ENCODE data around the gene NEU2. TPM values are rescaled to one million over a fixed set of nuclear protein-coding genes. Genes with fewer than 3 reads are reported as not detected.
A peak's percentile ranks its signal among the peaks of the same experiment; 100 is the strongest.

NEU2 gene
- total and polyA plus RNA-seq, 10 of the 15 experiments (the other 5 are each of a cell fraction or from before 2014, with no cell fraction given) = not detected

DNA sequence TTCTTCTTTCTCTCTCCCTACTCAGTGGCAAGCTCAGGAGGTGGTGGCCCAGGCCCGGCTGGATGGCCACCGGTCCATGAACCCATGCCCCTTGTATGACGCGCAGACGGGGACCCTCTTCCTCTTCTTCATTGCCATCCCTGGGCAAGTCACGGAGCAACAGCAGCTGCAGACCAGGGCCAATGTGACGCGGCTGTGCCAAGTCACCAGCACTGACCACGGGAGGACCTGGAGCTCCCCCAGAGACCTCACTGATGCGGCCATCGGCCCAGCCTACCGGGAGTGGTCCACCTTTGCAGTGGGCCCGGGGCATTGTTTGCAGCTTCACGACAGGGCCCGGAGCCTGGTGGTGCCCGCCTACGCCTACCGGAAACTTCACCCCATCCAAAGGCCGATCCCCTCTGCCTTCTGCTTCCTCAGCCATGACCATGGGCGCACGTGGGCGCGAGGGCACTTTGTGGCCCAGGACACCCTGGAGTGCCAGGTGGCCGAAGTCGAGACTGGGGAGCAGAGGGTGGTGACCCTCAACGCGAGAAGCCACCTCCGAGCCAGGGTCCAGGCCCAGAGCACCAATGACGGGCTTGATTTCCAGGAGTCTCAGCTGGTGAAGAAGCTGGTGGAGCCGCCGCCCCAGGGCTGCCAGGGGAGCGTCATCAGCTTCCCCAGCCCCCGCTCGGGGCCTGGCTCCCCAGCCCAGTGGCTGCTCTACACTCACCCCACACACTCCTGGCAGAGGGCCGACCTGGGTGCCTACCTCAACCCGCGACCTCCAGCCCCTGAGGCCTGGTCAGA lies 1.8 kb downstream of the NEU2 start:
- 70% methylated on average over 33 of the region's 37 CpGs for whole genome bisulfite sequencing (ENCODE audit: insufficient coverage, insufficient replicate concordance, low lambda C conversion rate, missing lambda C conversion rate)
- in situ Hi-C loops (cut with MboI) = no loop called here

DNA sequence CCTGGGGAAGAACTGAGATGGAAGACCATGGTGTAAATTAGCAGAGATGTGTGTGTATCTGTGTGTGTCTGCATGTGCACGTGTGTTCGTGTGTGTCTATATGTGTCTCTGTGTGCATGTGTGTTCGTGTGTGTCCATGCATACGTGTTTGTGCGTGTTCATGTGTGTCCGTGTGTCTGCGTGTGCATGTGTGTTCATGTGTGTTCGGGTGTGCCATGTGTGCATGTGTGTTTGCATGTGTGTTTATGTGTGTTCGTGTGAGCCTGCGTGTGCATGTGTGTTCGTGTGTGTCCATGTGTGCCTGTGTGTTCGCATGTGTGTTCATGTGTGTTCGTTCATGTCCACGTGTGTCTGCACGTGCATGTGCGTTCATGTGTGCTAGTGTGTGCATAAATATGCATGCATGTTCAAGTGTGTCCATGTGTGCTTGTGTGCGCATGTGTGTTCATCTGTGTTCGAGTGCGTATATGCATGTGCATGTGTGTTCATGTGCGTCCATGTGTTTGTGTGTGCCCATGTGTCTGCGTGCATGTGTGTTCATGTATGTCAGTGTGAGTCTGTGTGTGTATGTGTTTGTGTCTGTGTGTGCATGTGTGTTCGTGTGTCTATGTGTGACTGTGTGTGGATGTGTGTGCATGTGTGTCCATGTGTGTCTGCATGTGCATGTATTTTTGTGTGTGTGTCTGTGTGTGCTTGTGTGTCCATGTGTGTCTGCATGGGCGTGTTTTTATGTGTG lies 3.1 kb downstream of the NEU2 start:
- ATAC-seq (no peak), FAIRE-seq (no peak), DNase-seq (ENCODE audit: low read depth, low spot score) (no peak)
- SMC1A ChIA-PET (ENCODE audit: uncharacterized antibody, unreplicated experiment) = no interaction called here
- POLR2A ChIA-PET = no interaction called here
- BruUV-seq (replicated peaks) = no TSS peak
- no peaks in the 10 kb centered on the region for H4K20me1 ChIP-seq (ENCODE audit: control insufficient read depth, insufficient read depth)
- 69% methylated on average over 23 of the region's 23 CpGs for WGBS (ENCODE audit: insufficient coverage, insufficient replicate concordance, low lambda C conversion rate, missing lambda C conversion rate)
- RAD21 ChIA-PET (ENCODE audit: unreplicated experiment) = no interaction called here
- intact Hi-C loops (cut with micrococcal nuclease; ENCODE audit: unreplicated experiment) (no loop called here), in situ Hi-C loops (cut with MboI) (no loop called here)
- no peaks in the 10 kb centered on the region for H3K36me3 ChIP-seq (ENCODE audit: control insufficient read depth in 2 of 2, insufficient read depth in 2 of 2, low read length in 1 of 2)
- no peaks in the 10 kb centered on the region for H3K79me2 ChIP-seq (ENCODE audit: control insufficient read depth, insufficient read depth, low read length)
- H3K4me2 ChIP-seq (ENCODE audit: control insufficient read depth, insufficient read depth) = no peak overlapping the region
- H3K9ac ChIP-seq (ENCODE audit: control insufficient read depth, insufficient read depth, low read length) = no peak overlapping the region
- H2AFZ ChIP-seq (ENCODE audit: control insufficient read depth, low read depth, low read length) = no peak overlapping the region
- no peaks in the 10 kb centered on the region; a peak in 1 of 4 replicates for H3K27me3 ChIP-seq (replicated peaks in 1 of 2; ENCODE audit: control insufficient read depth in 2 of 2, insufficient read depth in 2 of 2, low read length in 1 of 2)
- CTCF ChIA-PET = no interaction called here
- peaks cover 1% of the 10 kb centered on the region; the same call in 1 of the 3 replicates for H3K9me3 ChIP-seq (replicated peaks; ENCODE audit: control insufficient read depth, insufficient read depth, low read length)
- H3K27ac ChIP-seq (ENCODE audit: control insufficient read depth, insufficient read depth) = no peak overlapping the region
- TF ChIP-seq EP300 (IDR thresholded peaks at IDR 0.05; ENCODE audit: borderline replicate concordance in 1 of 2, control insufficient read depth in 1 of 2, low read depth in 2 of 2, low read length in 2 of 2) = no peak
- 0 out of 2 replicates have a peak, but pooled peaks have one; percentile 38 for TF ChIP-seq HDGF (IDR thresholded peaks at IDR 0.05)
- H3K4me3 ChIP-seq = no peak overlapping the region
- H3K4me1 ChIP-seq (ENCODE audit: control insufficient read depth, insufficient read depth, low read length) = no peaks in the 10 kb centered on the region

More for the DNA sequence above, 1.8 kb downstream of the NEU2 start:
- ChIA-PET SMC1A (ENCODE audit: uncharacterized antibody, unreplicated experiment) (no interaction called here), CTCF (interaction anchor here (1.3 kb wide), 1 partner anchor 10 kb away, joined by 3 read pairs; no protein-coding TSS in a partner anchor), RAD21 (ENCODE audit: unreplicated experiment) (no interaction called here), POLR2A (no interaction called here)
- H3K9ac ChIP-seq (ENCODE audit: control insufficient read depth, insufficient read depth, low read length) = no peak overlapping the region
- no peak overlapping the region for H2AFZ ChIP-seq (ENCODE audit: control insufficient read depth, low read depth, low read length)
- no peaks in the 10 kb centered on the region for H3K4me1 ChIP-seq (ENCODE audit: control insufficient read depth, insufficient read depth, low read length)
- DNase-seq (ENCODE audit: low read depth, low spot score) (no peak), ATAC-seq (no peak), FAIRE-seq (no peak)
- H3K36me3 ChIP-seq (ENCODE audit: control insufficient read depth in 2 of 2, insufficient read depth in 2 of 2, low read length in 1 of 2) = no peaks in the 10 kb centered on the region
- no peak for TF ChIP-seq JUND (IDR thresholded peaks at IDR 0.05; ENCODE audit: low read depth, low read length)
- no peak for TF ChIP-seq RBBP5 (conservative IDR thresholded peaks at IDR 0.05)
- no peak for TF ChIP-seq MEF2B (IDR thresholded peaks at IDR 0.05; ENCODE audit: partially characterized antibody, poor library complexity, severe bottlenecking)
- TF ChIP-seq RFX5 (IDR thresholded peaks at IDR 0.05; ENCODE audit: low read depth, low read length) = no peak
- no peak for TF ChIP-seq ZNF24 (IDR thresholded peaks at IDR 0.05)
- no peak for TF ChIP-seq PAX8 (IDR thresholded peaks at IDR 0.05)
- no peak for TF ChIP-seq WRNIP1 (IDR thresholded peaks at IDR 0.05; ENCODE audit: borderline replicate concordance, low read depth, low read length)
- no peak for TF ChIP-seq ETV6 (conservative IDR thresholded peaks at IDR 0.05 in 1 of 2, IDR thresholded peaks at IDR 0.05 in 1 of 2; ENCODE audit: borderline replicate concordance in 1 of 2, low read depth in 1 of 2)
- no peak for TF ChIP-seq POLR2AphosphoS2 (IDR thresholded peaks at IDR 0.05; ENCODE audit: low read depth, low read length)
- TF ChIP-seq BCL11A (IDR thresholded peaks at IDR 0.05; ENCODE audit: low read depth, low read length) = no peak
- H3K79me2 ChIP-seq (ENCODE audit: control insufficient read depth, insufficient read depth, low read length) = no peaks in the 10 kb centered on the region
- intact Hi-C loops (cut with micrococcal nuclease; ENCODE audit: unreplicated experiment) = no loop called here
- H3K4me3 ChIP-seq = no peak overlapping the region
- no TSS peak for BruUV-seq (replicated peaks)
- H3K27me3 ChIP-seq (replicated peaks in 1 of 2; ENCODE audit: control insufficient read depth in 2 of 2, insufficient read depth in 2 of 2, low read length in 1 of 2) = no peaks in the 10 kb centered on the region
- no peaks in the 10 kb centered on the region for H4K20me1 ChIP-seq (ENCODE audit: control insufficient read depth, insufficient read depth)
- H3K27ac ChIP-seq (ENCODE audit: control insufficient read depth, insufficient read depth) = no peak overlapping the region
- no peak overlapping the region for H3K4me2 ChIP-seq (ENCODE audit: control insufficient read depth, insufficient read depth)
- peaks cover 1% of the 10 kb centered on the region; the same call in 1 of the 3 replicates for H3K9me3 ChIP-seq (replicated peaks; ENCODE audit: control insufficient read depth, insufficient read depth, low read length)
